AG09319 (cell line): ENCODE measurements around the gene SLC24A3.

ENCODE experiments used
- DNase-seq: peaks from one replicate; pipeline ENCODE4 v3.0.0-alpha.2; 2010; ENCODE audit warnings: low read depth; ENCODE audit errors: extremely low read depth
- TF ChIP-seq, protein P1 (sequence below): IDR thresholded peaks from 2 replicates; pipeline ENCODE4 v1.5.1; 2011; ENCODE audit warnings: low read depth, mild to moderate bottlenecking, inconsistent platforms, low read length, moderate library complexity

Gene SLC24A3

GRCh38 chr20:19236371-19237055 lies 24.1 kb downstream of the SLC24A3 start:
- DNase-seq, result no peak
- TF ChIP-seq, protein P1, sequence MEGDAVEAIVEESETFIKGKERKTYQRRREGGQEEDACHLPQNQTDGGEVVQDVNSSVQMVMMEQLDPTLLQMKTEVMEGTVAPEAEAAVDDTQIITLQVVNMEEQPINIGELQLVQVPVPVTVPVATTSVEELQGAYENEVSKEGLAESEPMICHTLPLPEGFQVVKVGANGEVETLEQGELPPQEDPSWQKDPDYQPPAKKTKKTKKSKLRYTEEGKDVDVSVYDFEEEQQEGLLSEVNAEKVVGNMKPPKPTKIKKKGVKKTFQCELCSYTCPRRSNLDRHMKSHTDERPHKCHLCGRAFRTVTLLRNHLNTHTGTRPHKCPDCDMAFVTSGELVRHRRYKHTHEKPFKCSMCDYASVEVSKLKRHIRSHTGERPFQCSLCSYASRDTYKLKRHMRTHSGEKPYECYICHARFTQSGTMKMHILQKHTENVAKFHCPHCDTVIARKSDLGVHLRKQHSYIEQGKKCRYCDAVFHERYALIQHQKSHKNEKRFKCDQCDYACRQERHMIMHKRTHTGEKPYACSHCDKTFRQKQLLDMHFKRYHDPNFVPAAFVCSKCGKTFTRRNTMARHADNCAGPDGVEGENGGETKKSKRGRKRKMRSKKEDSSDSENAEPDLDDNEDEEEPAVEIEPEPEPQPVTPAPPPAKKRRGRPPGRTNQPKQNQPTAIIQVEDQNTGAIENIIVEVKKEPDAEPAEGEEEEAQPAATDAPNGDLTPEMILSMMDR, result no peak

- TF ChIP-seq, protein P1, result no peak
- no peak for DNase-seq
Measured at GRCh38 chr20:19241440-19241839, 29.0 kb downstream of the SLC24A3 start.

DNA sequence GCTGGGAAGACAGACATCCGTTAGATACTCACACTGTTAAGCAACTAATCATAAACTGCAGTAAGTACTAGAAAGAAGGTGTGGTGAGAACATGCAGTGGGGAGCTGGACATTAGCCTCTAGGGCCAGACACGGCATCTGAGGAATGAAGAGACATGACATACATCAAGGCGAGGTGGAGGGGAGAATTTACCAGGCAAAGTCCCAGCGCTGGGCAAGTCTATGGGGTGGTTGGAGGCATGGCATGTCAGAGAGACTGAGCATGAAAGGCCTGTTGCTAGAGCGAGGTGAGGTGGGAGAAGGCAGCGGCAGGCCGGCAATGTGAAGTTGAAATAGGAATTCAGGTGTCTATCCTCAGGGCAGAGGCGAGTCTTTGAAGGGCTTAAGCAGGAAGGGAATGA lies 31.8 kb downstream of the SLC24A3 start:
- TF ChIP-seq, protein P1, result no peak
- no peak for DNase-seq

GRCh38 chr20:19249106-19249879 lies 36.9 kb downstream of the SLC24A3 start:
- TF ChIP-seq, protein P1, result no peak; the same call in 1 of the 2 replicates
- DNase-seq, result no peak

DNA sequence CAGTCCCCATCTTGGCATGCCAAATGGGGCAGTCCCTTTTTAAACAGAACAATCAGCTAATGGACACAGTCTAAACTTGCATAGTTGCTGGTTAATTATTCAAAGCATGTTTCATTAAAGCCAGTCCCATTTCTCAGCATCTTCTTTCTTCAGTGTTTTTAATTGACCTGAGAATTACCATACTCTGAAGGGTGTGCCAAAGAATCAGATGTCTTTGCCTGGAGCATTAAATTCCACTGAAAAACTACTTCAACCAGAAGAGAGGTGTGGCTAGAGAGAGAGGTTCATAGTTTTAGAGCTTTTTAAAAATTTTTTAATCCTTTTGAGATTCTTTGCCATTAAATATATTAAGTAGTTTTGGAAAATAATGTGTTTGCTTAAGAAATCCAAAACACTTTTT lies 37.9 kb downstream of the SLC24A3 start:
- peak; percentile 14 for DNase-seq
- TF ChIP-seq, protein P1, result no peak

DNA sequence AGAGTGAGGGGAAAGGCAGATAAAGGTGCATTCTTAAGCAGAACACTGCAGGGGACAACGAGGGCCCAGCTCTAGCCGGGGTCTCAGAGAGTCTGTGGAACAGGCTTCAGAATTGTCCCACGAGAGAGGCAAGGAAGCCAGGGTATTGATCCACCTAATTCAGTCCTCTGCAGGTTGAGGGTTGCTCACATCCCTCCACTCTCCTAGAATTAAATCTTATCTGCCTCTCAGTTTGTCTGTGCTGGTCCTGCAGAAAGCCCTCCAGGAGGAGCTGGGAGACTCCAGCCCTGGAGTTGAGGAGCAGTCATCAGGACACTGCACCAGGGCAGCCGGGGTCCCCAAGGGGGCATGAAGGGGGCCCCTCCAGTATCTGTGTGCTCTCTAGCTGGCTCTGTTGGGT lies 39.1 kb downstream of the SLC24A3 start:
- no peak for DNase-seq

More for the DNA sequence above, 39.1 kb downstream of the SLC24A3 start:
- TF ChIP-seq, protein P1, result no peak
